ENCODE measurements around the gene ADAMTS12.

ADAMTS12 gene

DNA sequence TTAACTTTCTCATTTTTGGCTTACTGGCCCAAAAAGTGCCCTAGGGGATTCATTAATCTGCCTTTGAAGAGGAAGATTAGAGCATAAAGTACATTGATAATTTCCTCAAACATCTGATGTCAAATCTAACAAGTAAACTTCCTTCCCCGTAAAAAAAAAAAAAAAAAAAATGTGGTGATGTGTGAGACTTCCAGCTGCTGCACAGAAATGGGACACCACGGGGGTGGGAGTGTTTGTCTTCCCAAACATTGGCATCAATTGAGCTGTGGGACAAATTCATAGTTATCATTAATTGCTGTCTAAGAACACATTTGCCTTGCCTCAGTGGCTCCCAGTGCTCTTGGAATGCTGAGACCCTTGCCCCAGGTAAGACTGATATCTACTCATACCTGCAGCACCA is 149.6 kb downstream of the ADAMTS12 start:
- Histone ChIP-seq H2AFZ (no peak overlapping the region), H3K4me1 (no peaks in the 10 kb centered on the region), H3K9ac (no peak overlapping the region), H3K27me3 (ENCODE audit: control insufficient read depth, insufficient read depth, low read length) (no peaks in the 10 kb centered on the region), H3K4me3 (ENCODE audit: low read depth, low read length) (no peak overlapping the region), H3K4me2 (ENCODE audit: low read length) (no peak overlapping the region), H3K27ac (no peak overlapping the region), H3K9me3 (ENCODE audit: control insufficient read depth, low read length) (no peaks in the 10 kb centered on the region), H3K79me2 (no peaks in the 10 kb centered on the region), H3K36me3 (ENCODE audit: control insufficient read depth, insufficient read depth, low read length) (no peaks in the 10 kb centered on the region)
- TF ChIP-seq, protein P1, sequence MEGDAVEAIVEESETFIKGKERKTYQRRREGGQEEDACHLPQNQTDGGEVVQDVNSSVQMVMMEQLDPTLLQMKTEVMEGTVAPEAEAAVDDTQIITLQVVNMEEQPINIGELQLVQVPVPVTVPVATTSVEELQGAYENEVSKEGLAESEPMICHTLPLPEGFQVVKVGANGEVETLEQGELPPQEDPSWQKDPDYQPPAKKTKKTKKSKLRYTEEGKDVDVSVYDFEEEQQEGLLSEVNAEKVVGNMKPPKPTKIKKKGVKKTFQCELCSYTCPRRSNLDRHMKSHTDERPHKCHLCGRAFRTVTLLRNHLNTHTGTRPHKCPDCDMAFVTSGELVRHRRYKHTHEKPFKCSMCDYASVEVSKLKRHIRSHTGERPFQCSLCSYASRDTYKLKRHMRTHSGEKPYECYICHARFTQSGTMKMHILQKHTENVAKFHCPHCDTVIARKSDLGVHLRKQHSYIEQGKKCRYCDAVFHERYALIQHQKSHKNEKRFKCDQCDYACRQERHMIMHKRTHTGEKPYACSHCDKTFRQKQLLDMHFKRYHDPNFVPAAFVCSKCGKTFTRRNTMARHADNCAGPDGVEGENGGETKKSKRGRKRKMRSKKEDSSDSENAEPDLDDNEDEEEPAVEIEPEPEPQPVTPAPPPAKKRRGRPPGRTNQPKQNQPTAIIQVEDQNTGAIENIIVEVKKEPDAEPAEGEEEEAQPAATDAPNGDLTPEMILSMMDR (IDR thresholded peaks at IDR 0.05): no peak

DNA sequence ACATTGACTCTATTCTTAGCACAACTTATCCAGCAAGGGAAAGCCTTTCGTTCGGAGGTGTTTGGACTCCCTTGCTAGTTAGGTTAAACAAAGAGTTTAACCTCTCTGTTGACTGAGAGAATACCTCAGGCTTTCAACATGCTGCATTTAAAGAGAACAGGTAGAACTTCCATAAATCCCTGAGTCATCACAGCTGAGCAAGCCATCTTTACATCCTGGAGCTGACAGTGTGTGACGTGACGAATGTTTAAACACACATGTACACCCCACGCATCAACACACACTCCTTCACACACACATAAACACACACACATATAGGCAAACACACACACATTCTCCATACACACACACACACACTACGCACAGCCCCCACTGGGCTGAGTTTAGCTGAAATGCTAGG is 152.8 kb downstream of the ADAMTS12 start:
- Histone ChIP-seq H3K4me1 (no peaks in the 10 kb centered on the region), H3K9ac (no peak overlapping the region), H2AFZ (no peak overlapping the region), H3K9me3 (ENCODE audit: control insufficient read depth, low read length) (no peaks in the 10 kb centered on the region), H3K36me3 (ENCODE audit: control insufficient read depth, insufficient read depth, low read length) (no peaks in the 10 kb centered on the region), H3K27me3 (ENCODE audit: control insufficient read depth, insufficient read depth, low read length) (no peaks in the 10 kb centered on the region), H3K4me2 (ENCODE audit: low read length) (no peak overlapping the region), H3K4me3 (ENCODE audit: low read depth, low read length) (no peak overlapping the region), H3K27ac (no peak overlapping the region), H3K79me2 (no peaks in the 10 kb centered on the region)
- TF ChIP-seq, protein P1 (IDR thresholded peaks at IDR 0.05): no peak

DNA sequence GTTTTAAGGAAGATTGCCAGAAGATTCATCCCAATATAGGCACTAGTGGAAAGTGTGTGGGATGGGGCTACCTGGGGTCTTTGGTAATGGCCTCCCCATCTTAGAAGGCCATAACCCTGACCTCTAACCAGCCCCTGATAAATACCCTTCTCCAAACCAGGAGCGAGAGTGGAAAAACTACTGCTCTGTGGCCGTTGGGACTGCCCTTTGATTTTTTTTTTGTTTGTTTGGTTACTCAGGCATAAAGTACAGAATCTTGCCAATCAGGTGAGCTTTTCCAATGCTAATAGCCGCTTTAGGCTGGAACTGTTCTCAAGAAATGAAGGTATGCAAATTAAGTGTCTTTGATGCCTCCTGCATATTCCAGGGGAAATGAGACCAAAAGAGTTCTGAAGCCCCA is 153.7 kb downstream of the ADAMTS12 start:
- H3K79me2 ChIP-seq: no peaks in the 10 kb centered on the region
- no peak overlapping the region for H3K4me2 ChIP-seq (ENCODE audit: low read length)
- H3K27me3 ChIP-seq (ENCODE audit: control insufficient read depth, insufficient read depth, low read length): no peaks in the 10 kb centered on the region
- no peak overlapping the region for H3K27ac ChIP-seq
- H2AFZ ChIP-seq: no peak overlapping the region
- H3K4me3 ChIP-seq (ENCODE audit: low read depth, low read length): no peak overlapping the region
- H3K36me3 ChIP-seq (ENCODE audit: control insufficient read depth, insufficient read depth, low read length): no peaks in the 10 kb centered on the region
- H3K4me1 ChIP-seq: no peaks in the 10 kb centered on the region
- H3K9me3 ChIP-seq (ENCODE audit: control insufficient read depth, low read length): no peaks in the 10 kb centered on the region
- TF ChIP-seq, protein P1 (IDR thresholded peaks at IDR 0.05): no peak
- no peak overlapping the region for H3K9ac ChIP-seq

DNA sequence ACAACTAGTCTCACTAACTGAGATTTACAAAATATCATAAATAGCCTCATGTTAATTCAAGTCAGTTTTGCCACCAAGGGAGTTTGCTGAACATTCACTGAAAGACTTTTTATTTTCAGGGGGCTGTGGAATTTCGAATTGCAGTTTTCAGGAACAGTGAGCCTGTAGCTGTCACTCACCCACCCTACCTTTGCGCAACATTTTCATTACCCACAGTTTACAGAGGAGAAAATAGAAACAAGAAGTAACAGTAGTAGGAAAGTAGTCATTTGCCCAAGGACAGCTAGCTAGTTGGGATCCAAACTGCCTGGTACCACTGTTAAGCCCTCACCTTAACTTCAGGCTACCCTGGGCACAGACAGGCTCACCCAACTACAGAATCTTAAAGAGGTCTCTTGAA is 154.1 kb downstream of the ADAMTS12 start:
- no peak overlapping the region for H2AFZ ChIP-seq
- no peaks in the 10 kb centered on the region for H3K27me3 ChIP-seq (ENCODE audit: control insufficient read depth, insufficient read depth, low read length)
- TF ChIP-seq, protein P1 (IDR thresholded peaks at IDR 0.05): no peak
- H3K4me2 ChIP-seq (ENCODE audit: low read length): no peak overlapping the region
- H3K36me3 ChIP-seq (ENCODE audit: control insufficient read depth, insufficient read depth, low read length): no peaks in the 10 kb centered on the region
- no peaks in the 10 kb centered on the region for H3K9me3 ChIP-seq (ENCODE audit: control insufficient read depth, low read length)
- H3K4me3 ChIP-seq (ENCODE audit: low read depth, low read length): no peak overlapping the region
- H3K4me1 ChIP-seq: no peaks in the 10 kb centered on the region
- no peak overlapping the region for H3K27ac ChIP-seq
- no peaks in the 10 kb centered on the region for H3K79me2 ChIP-seq
- H3K9ac ChIP-seq: no peak overlapping the region

DNA sequence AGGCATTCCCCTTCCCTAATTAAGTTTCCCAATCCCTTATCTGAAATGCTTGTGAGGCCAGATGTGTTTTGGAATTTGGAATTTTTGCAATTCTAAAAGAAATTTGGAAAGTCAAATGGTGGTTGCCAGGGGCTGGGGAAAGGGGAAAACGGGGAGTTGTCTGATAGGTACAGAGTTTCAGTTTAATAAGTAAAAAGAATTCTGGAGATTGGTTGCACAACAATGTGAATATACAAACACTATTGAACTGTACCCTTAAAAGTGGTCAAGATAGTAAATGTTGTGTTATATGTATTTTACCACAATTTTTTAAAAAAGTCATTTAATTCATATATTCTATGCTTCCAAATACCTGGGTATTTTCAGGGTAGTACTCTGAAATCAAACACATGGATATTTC is 154.5 kb downstream of the ADAMTS12 start:
- no peaks in the 10 kb centered on the region for H3K4me1 ChIP-seq
- no peak overlapping the region for H3K4me3 ChIP-seq (ENCODE audit: low read depth, low read length)
- no peak overlapping the region for H3K4me2 ChIP-seq (ENCODE audit: low read length)
- TF ChIP-seq, protein P1 (IDR thresholded peaks at IDR 0.05): no peak
- H3K9me3 ChIP-seq (ENCODE audit: control insufficient read depth, low read length): no peaks in the 10 kb centered on the region
- H3K27ac ChIP-seq: no peak overlapping the region
- no peaks in the 10 kb centered on the region for H3K36me3 ChIP-seq (ENCODE audit: control insufficient read depth, insufficient read depth, low read length)
- no peaks in the 10 kb centered on the region for H3K79me2 ChIP-seq
- H2AFZ ChIP-seq: no peak overlapping the region
- no peak overlapping the region for H3K9ac ChIP-seq
- no peaks in the 10 kb centered on the region for H3K27me3 ChIP-seq (ENCODE audit: control insufficient read depth, insufficient read depth, low read length)
